PC-9 (cell line): ENCODE measurements around the gene MAP3K5. TPM values are rescaled to one million over a fixed set of nuclear protein-coding genes. Genes with fewer than 3 reads are reported as not detected.

Source experiments
- BruUV-seq: library from RNA; stranded (reverse); fragments of 400-500 nt; replicated peaks from 2 replicates; lab custom pipeline; 2021; lab: Mats Ljungman, UMichigan
- CTCF ChIA-PET: fragments of 300-600 bp; sonication (Branson Sonifier 250); formaldehyde crosslinking; loops from one replicate; lab custom pipeline; 2022; ENCODE audit warnings: antibody characterized with exemption; lab: Charles Lee
- POLR2A ChIA-PET: fragments of 300-600 bp; sonication (Branson Sonifier 250); formaldehyde crosslinking; loops from one replicate; lab custom pipeline; 2022; ENCODE audit warnings: antibody characterized with exemption; ENCODE audit not compliant: unreplicated experiment; lab: Charles Lee
- DNase-seq, 2 experiments: peaks; one replicate each; pipeline versions ENCODE4 v3.0.0 to v3.0.0-alpha.2; 2015 to 2022; ENCODE audit warnings: mixed read lengths in 1 of 2
- H2AFZ ChIP-seq: fragments of 200-600 bp; sonication (generic); 2 replicates; pipeline ENCODE4 v1.8.1; 2017; ENCODE audit warnings: antibody characterized with exemption
- H3F3A ChIP-seq: fragments of 200-600 bp; sonication (generic); 2 replicates; pipeline ENCODE4 v1.8.1; 2017; ENCODE audit warnings: antibody characterized with exemption, mild to moderate bottlenecking, low read depth; ENCODE audit not compliant: insufficient read depth
- H3K27ac ChIP-seq: fragments of 200-600 bp; sonication (generic); 2 replicates; pipeline ENCODE4 v1.6.1; 2016; ENCODE audit warnings: mixed run types
- H3K27me3 ChIP-seq: fragments of 200-600 bp; sonication (generic); 2 replicates; pipeline ENCODE4 v1.6.1; 2016; ENCODE audit warnings: low read depth, mixed run types; ENCODE audit not compliant: insufficient read depth
- H3K36me3 ChIP-seq: fragments of 200-600 bp; sonication (generic); 2 replicates; pipeline ENCODE4 v1.6.1; 2016; ENCODE audit warnings: low read depth, mixed run types
- H3K4me1 ChIP-seq: fragments of 200-600 bp; sonication (generic); replicated peaks from 2 replicates; pipeline ENCODE4 v1.6.1; 2016; ENCODE audit warnings: mixed run types; ENCODE audit not compliant: insufficient read depth
- H3K4me2 ChIP-seq: fragments of 200-600 bp; sonication (generic); 2 replicates; pipeline ENCODE4 v1.6.1; 2017; ENCODE audit warnings: mixed run types
- H3K4me3 ChIP-seq: fragments of 200-600 bp; sonication (generic); 2 replicates; pipeline ENCODE4 v1.6.1; 2016; ENCODE audit warnings: mixed run types
- H3K79me2 ChIP-seq: fragments of 200-600 bp; sonication (generic); 2 replicates; pipeline ENCODE4 v1.6.1; 2017; ENCODE audit warnings: low read depth, mixed run types
- H3K9me2 ChIP-seq: fragments of 200-600 bp; sonication (generic); 2 replicates; pipeline ENCODE4 v1.8.1; 2017; ENCODE audit warnings: mild to moderate bottlenecking; ENCODE audit not compliant: insufficient read depth
- H3K9me3 ChIP-seq: fragments of 200-600 bp; sonication (generic); 2 replicates; pipeline ENCODE4 v1.8.1; 2016; ENCODE audit warnings: low read depth; ENCODE audit not compliant: insufficient read depth
- H4K20me1 ChIP-seq: fragments of 200-600 bp; sonication (generic); 2 replicates; pipeline ENCODE4 v1.8.1; 2017; ENCODE audit not compliant: insufficient read depth
- CTCF ChIP-seq: fragments of 200-600 bp; sonication (generic); conservative IDR thresholded peaks from 2 replicates; pipeline ENCODE4 v1.6.1; 2017; ENCODE audit warnings: mixed run types, antibody characterized with exemption, mild to moderate bottlenecking, moderate library complexity
- EZH2 ChIP-seq: fragments of 200-600 bp; sonication (generic); IDR thresholded peaks from 2 replicates; pipeline ENCODE4 v1.8.0; 2017; ENCODE audit warnings: antibody characterized with exemption, low read depth
- intact Hi-C: fragments of 100-400 bp; cut with micrococcal nuclease; formaldehyde crosslinking; loops from one replicate; pipeline ENCODE4 v1.10.0; 2022; ENCODE audit not compliant: unreplicated experiment
- total RNA-seq: library from RNA; stranded (reverse); gene quantifications from 2 replicates; pipeline ENCODE4 v1.2.3, GENCODE V29; 2021

Gene MAP3K5
- total RNA-seq, 1 experiment from 2014 or later, result 10.9 TPM

DNA sequence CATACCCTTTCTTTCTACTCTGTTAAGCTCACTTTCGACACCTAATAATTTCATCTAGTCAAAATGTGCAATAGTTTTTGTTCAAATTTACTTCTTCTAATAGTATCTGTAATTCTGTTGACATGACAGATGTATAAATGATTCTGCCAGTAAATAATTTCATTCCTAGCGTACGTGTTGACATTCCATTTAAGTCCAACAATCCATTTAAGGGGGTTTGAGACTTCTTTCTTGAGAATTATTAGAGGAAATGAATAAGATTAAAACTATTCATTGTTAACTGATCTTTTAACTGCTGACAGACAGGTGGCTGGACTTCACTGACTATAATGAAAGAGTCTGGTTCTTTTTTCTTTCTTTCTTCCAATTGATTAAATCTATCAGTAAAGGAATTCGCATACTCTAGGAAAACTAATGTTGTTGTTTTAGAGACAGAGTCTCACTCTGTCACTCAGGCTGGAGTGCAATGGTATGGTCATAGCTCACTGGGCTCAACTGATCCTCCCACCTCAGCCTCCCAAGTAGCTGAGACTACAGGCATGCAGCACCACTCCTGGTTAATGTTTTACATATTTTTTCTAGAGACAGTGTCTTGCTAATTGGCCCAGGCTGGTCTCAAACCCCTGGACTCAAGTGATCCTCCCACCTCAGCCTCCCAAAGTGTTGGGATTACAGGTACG is 55.9 kb downstream of the MAP3K5 start:
- Histone ChIP-seq H3K36me3 (no peaks in the 10 kb centered on the region), H3K27me3 (no peaks in the 10 kb centered on the region), H3K9me3 (no peaks in the 10 kb centered on the region), H3K9me2 (no peaks in the 10 kb centered on the region), H3K79me2 (peaks cover 64% of the 10 kb centered on the region), H4K20me1 (peaks cover under 1% of the 10 kb centered on the region; the same call in 1 of the 2 replicates), H3K4me3 (no peak overlapping the region), H3K4me1 (no peaks in the 10 kb centered on the region), H3K4me2 (no peak overlapping the region), H2AFZ (no peak overlapping the region), H3F3A (no peaks in the 10 kb centered on the region), H3K27ac (no peak overlapping the region)
- ChIA-PET CTCF (no interaction called here), POLR2A (interaction anchor here (0.8 kb wide), 1 partner anchor 70 kb away, joined by 4 read pairs; no protein-coding TSS in a partner anchor)
- DNase-seq, result no peak
- no TSS peak for BruUV-seq
- intact Hi-C loops, result no loop called here
- TF ChIP-seq EZH2, result no peak
- TF ChIP-seq CTCF, result no peak

DNA sequence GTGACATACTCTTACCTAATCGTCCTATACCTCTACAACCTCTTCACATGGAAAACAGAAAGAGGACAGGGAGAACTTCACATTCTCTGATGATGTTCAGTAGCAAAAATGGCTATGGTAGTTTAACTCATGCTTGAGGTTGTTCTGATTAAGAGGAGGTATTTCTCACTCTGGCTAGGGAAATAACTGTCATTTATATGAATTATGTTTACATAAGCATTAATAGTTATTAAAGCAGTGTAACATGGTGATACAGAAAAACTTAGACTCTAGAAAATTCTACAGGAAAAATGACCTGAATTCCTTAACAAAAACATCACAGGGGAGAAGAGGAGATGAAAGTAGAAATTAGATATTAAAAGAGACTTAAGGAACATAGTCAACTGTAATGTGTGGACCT is 57.3 kb downstream of the MAP3K5 start:
- Histone ChIP-seq H3K79me2 (peaks cover 55% of the 10 kb centered on the region), H3K9me3 (no peaks in the 10 kb centered on the region), H3K4me2 (no peak overlapping the region), H3K27ac (no peak overlapping the region), H3K4me1 (no peaks in the 10 kb centered on the region), H3F3A (no peaks in the 10 kb centered on the region), H3K4me3 (no peak overlapping the region), H2AFZ (no peak overlapping the region), H3K27me3 (no peaks in the 10 kb centered on the region), H4K20me1 (no peaks in the 10 kb centered on the region), H3K9me2 (no peaks in the 10 kb centered on the region), H3K36me3 (no peaks in the 10 kb centered on the region)
- intact Hi-C loops, result no loop called here
- TF ChIP-seq CTCF, result no peak
- TF ChIP-seq EZH2, result no peak
- CTCF ChIA-PET, result no interaction called here
- DNase-seq, result no peak
- BruUV-seq, result no TSS peak
- POLR2A ChIA-PET, result interaction anchor here (0.5 kb wide), 1 partner anchor 67 kb away, joined by 4 read pairs; no protein-coding TSS in a partner anchor

- ChIA-PET CTCF (no interaction called here), POLR2A (no interaction called here)
- no peaks in the 10 kb centered on the region for H3K9me3 ChIP-seq
- H3K27me3 ChIP-seq, result no peaks in the 10 kb centered on the region
- BruUV-seq, result no TSS peak
- H4K20me1 ChIP-seq, result no peaks in the 10 kb centered on the region
- TF ChIP-seq CTCF (no peak), EZH2 (no peak)
- H3K4me3 ChIP-seq, result no peak overlapping the region
- H3K4me2 ChIP-seq, result no peak overlapping the region
- no peak overlapping the region for H3K27ac ChIP-seq
- no peak overlapping the region for H2AFZ ChIP-seq
- H3K9me2 ChIP-seq, result no peaks in the 10 kb centered on the region
- peaks cover 47% of the 10 kb centered on the region for H3K79me2 ChIP-seq
- H3F3A ChIP-seq, result no peaks in the 10 kb centered on the region
- no peaks in the 10 kb centered on the region for H3K4me1 ChIP-seq
- intact Hi-C loops, result no loop called here
- DNase-seq, result no peak
- no peaks in the 10 kb centered on the region for H3K36me3 ChIP-seq
Measured at GRCh38 chr6:136732889-136733288, 59.4 kb downstream of the MAP3K5 start.
